Upper lobe of left lung (tissue), 4 donors: ENCODE data around the gene GTPBP1.

Source experiments
- POLR2AphosphoS5 ChIP-seq, 2 donors: sonication (generic); formaldehyde crosslinking; IDR thresholded peaks; one replicate each; pipeline ENCODE4 v1.5.1; 2017; ENCODE audit warnings: antibody characterized with exemption in 2 of 2
- TF ChIP-seq, protein P1 (sequence below), 6 experiments: fragments of 450-650 bp in 4 of 6; fragments of 200-600 bp in 2 of 6; sonication (generic) in 2 of 6; IDR thresholded peaks; one replicate each; pipeline ENCODE4 v1.5.1; 2016 to 2019; ENCODE audit warnings: antibody characterized with exemption in 6 of 6

DNA sequence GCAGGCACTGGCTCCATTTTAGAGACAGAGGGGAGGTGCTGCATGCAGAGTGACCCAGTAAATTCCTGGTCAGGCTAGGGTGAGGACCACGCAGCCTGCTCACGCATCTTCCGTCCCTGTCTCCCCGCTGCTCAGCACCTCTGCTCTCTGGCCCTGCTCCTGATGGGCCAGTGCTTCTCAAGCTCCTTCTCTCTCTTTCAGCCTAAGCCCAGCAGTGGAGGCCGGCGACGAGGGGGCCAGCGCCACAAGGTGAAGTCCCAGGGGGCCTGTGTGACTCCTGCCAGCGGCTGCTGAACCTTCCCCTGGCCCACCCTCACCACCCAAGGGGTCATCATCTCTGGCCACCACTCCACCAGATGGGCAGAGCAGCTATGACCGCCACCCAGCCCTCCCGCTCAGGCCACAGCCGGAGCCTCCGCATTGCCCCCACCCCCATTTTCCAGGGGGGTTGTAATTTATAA lies 24.7 kb downstream of the GTPBP1 start:
- TF ChIP-seq, protein P1, sequence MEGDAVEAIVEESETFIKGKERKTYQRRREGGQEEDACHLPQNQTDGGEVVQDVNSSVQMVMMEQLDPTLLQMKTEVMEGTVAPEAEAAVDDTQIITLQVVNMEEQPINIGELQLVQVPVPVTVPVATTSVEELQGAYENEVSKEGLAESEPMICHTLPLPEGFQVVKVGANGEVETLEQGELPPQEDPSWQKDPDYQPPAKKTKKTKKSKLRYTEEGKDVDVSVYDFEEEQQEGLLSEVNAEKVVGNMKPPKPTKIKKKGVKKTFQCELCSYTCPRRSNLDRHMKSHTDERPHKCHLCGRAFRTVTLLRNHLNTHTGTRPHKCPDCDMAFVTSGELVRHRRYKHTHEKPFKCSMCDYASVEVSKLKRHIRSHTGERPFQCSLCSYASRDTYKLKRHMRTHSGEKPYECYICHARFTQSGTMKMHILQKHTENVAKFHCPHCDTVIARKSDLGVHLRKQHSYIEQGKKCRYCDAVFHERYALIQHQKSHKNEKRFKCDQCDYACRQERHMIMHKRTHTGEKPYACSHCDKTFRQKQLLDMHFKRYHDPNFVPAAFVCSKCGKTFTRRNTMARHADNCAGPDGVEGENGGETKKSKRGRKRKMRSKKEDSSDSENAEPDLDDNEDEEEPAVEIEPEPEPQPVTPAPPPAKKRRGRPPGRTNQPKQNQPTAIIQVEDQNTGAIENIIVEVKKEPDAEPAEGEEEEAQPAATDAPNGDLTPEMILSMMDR (IDR thresholded peaks at IDR 0.05), result no peak
- TF ChIP-seq POLR2AphosphoS5 (IDR thresholded peaks at IDR 0.05), result no peak
